HS-5 (cell line): ENCODE measurements around the gene PRKAA2.
"Not testable (repeated sequence)": the region's sequence is repeated elsewhere in the genome, so short reads cannot be mapped to it uniquely, and the experiment has no call there.

ENCODE experiments used
- DNase-seq: peaks from one replicate; pipeline ENCODE4 v3.0.0-alpha.2; 2012; ENCODE audit warnings: low read depth

PRKAA2 gene

GRCh38 chr1:56644919-56645676 lies at the start of gene PRKAA2:
Gene PRKAA2 (plus strand): TSS chr1:56645314. CDS start chr1:56645388, 74 bp downstream.
- no peak for DNase-seq

GRCh38 chr1:56595397-56596191 lies 49.5 kb upstream of the PRKAA2 start:
- DNase-seq, result not testable (repeated sequence)

DNA sequence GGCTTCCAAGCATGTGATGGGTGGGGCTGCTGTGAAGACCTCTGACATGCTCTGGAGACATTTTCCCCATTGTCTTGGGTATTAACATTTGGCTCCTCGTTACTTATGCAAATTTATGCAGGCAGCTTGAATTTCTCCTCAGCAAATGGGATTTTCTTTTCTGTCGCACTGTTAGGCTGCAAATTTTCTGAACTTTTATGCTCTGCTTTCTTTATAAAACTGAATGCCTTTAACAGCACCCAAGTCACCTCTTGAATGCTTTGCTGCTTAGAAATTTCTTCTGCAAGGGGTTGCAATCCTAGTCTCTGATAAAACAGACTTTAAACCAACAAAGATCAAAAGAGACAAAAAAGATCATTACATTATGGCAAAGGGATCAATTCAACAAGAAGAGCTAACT lies 35.0 kb upstream of the PRKAA2 start:
- not testable (repeated sequence) for DNase-seq

- not testable (repeated sequence) for DNase-seq
Observed at GRCh38 chr1:56610770-56611169, 34.3 kb upstream of the PRKAA2 start.

GRCh38 chr1:56617141-56617540 lies 28.0 kb upstream of the PRKAA2 start:
- no peak for DNase-seq

GRCh38 chr1:56625819-56626440 lies 19.2 kb upstream of the PRKAA2 start:
- DNase-seq, result no peak

DNA sequence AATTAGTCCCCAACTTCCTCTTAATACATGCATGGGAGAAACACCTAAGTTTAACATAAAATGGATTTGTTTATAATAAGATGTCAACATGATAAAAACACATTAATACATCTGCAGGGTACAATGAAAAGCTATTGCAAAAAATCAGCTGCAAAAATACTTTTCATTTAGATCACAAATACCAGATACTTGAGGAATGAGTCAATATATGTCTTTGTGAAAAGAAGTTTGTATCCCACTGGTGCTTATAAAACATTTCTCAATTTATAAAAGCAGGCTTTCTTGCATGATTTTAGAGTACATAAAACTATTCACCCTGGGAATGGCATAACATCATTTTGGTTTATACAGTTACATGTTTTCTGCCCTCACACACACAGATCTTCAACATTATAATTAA lies 18.6 kb upstream of the PRKAA2 start:
- DNase-seq, result no peak

- no peak for DNase-seq
Observed at GRCh38 chr1:56627019-56627635, 18.0 kb upstream of the PRKAA2 start.

DNA sequence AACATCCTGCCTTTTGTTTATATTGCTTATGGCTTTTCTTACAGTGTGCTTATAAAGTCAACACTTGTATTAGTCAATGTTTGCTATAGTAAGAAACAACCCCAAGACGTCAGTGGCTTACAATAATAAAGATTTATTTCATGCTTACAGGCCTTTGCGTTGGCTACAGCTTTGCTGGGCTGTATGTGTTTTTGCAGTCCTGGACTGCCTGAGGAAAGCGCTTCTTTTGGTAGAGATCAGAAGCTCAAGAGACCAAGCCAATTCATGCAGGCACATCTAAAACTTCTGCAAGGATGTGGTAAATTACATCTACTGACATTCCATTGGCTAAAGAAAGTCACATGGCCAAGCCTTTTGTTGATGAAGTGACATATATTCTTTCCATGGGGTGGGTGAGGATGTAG lies 17.5 kb upstream of the PRKAA2 start:
- DNase-seq, result no peak

GRCh38 chr1:56630786-56631185 lies 14.3 kb upstream of the PRKAA2 start:
- no peak for DNase-seq

DNA sequence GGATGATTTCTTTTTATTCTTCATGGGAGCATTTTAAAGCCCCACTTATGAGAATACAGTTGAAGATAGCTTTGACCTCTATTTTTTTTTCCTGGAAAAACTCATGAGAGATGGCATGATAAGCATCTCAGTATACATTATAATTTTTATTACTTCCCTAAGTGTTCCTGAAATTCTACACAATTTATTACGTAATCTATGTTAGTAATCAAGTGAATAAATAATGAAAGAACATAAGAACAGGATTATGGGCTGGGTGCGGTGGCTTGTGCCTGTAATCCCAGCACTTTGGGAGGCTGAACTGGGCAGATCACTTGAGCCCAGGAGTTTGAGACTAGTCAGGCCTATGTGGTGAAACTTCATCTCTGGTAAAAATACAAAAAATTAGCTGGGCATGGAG lies 13.2 kb upstream of the PRKAA2 start:
- DNase-seq, result no peak

GRCh38 chr1:56634981-56635380 lies 10.1 kb upstream of the PRKAA2 start:
- DNase-seq, result no peak

DNA sequence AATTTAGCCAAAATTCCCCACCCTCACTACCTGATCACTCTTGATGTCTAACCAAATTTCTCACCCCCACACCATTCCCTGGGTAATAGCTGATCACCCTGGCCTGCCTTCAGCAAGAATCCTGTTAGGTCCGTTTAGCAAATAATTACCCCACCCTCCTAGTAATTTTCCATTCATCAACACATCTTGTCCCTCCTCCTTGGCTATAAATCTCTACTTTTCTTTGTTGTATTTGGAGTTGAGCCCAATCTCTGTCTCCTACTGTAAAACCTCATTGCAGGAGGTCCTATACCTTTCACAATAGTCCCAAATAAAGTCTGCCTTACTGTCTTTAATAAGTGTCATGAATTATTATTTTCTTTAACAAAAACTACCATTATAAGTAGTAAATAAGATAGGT lies 6.9 kb upstream of the PRKAA2 start:
- no peak for DNase-seq

GRCh38 chr1:56639211-56639610 lies 5.9 kb upstream of the PRKAA2 start:
- no peak for DNase-seq

GRCh38 chr1:56643661-56644060 lies 1.5 kb upstream of the PRKAA2 start:
- no peak for DNase-seq

DNA sequence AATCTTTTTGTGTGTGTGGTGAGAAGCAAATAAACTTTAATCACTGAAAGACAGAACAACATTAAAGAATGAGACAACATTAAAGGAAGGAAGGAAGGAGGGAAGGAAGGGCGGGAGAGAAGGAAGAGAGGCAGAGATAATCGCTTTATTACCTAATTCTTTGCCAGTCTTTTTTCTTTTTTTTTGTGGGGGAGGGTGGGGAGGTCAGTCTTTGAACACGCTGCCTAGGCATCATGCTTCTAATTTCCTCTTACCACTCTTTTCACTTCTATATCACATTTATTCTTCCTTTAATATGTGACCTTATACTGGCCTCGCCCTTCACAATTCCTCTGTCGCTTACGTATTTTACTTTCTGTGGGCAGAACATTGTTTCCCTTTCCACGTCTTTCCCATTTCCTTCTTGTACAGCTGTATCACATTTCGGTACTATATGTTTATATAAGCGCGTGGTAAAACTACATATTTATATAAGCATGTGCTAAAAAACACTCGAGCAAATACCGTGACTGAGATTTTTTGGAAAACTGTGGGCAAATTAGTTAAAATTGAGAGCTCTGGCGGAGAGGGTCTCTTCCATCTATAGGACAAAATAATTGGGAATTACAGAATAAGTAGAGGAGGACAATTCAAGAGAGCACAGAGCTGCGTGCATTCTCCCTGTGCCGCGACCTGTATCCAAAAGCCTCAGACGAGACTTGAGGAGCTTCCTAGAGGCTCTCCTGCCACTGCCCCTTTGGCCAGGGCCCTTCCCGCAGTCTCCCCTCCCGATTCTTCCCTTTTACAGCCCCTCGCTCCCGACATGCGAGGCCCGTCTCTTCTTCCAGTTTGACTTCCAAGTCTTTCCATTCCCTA lies 823 bp upstream of the PRKAA2 start:
- DNase-seq, result no peak

DNA sequence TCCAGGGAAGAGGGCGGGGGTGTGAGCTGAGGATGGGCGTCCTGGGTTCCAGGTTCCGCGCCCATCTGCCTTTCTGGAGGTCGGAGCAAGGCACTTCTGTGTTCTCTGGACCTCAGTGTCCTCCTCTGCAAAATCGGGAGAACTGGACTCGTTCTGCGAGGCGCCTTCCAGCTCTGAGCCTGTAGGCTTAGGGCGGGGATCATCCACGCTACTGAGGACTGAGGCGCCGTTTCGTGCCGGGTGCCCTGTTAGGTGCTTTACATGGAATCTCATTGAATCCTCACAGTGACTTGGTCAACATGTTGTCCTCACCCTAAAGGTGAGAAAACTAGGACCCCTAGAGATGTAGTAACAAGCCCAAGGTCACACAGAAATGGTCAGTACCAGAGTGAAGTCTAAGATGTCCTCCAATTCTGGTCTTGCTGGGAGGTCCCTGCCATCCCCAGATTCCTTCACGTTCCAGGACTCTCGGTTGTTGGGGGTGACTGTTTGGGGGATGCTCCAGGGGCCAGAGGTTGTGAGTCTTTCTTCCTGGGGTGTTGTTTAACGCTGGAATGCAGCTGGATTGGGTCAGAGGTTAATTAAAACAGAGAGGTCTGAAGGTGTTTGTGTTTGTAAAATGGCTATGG lies 677 bp downstream of the PRKAA2 start:
- no peak for DNase-seq

GRCh38 chr1:56646611-56647010 lies 1.5 kb downstream of the PRKAA2 start:
- no peak for DNase-seq

DNA sequence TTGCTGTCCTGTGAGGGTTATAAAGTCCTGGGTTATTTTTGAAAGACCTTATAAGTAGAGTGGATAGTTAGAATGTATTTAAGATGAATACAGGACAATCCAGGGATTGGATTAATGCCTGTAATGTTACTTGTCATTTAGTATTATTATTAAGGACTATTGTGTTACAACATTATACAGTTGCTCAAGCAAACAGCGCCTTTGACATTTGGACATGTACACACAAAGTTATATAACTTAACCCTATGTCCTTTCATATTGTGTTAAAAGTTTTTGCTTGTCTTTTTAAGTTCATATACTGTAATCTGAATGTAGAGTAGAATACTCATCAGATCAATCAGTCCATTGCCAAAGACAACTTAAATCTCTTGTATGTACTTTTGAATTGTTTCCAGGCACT lies 2.0 kb downstream of the PRKAA2 start:
- no peak for DNase-seq

- no peak for DNase-seq
Observed at GRCh38 chr1:56648546-56648945, 3.4 kb downstream of the PRKAA2 start.
